SK-N-MC (cell line): ENCODE measurements around the gene FHL5.

Source experiments
- EZH2 ChIP-seq: fragments of 200-600 bp; sonication (generic); IDR thresholded peaks from one replicate; pipeline ENCODE4 v1.6.1; 2017; ENCODE audit warnings: antibody characterized with exemption
- FOXP2 ChIP-seq: optimal IDR thresholded peaks from 2 replicates; pipeline ENCODE3; 2011; ENCODE audit warnings: mild to moderate bottlenecking, moderate library complexity; ENCODE audit not compliant: insufficient read depth; ENCODE audit errors: extremely low read length, control extremely low read depth
- POLR2AphosphoS5 ChIP-seq: IDR thresholded peaks from 2 replicates; pipeline ENCODE4 v1.6.1; 2012; ENCODE audit warnings: mild to moderate bottlenecking, low read depth, low read length, borderline replicate concordance

- TF ChIP-seq POLR2AphosphoS5 (no peak), EZH2 (no peak), FOXP2 (no peak)
Observed at GRCh38 chr6:96613291-96613999, 50.5 kb downstream of the FHL5 start.
